B cell (primary cell): ENCODE measurements around the gene PCBP3. TPM values are rescaled to one million over a fixed set of nuclear protein-coding genes. Genes with fewer than 3 reads are reported as not detected.

Experiments used
- ATAC-seq: fragments of 200-7000 bp; cut with Tn5 transposase; one replicate; pipeline ENCODE4 v1.10.0; 2021; ENCODE audit warnings: low read depth, mild to moderate bottlenecking, moderate number of reproducible peaks, moderate library complexity
- CTCF ChIA-PET: fragments of 350-600 bp; sonication (Branson Sonifier 250); formaldehyde crosslinking; loops from one replicate; lab custom pipeline; 2021; ENCODE audit warnings: antibody characterized with exemption, inconsistent platforms; lab: Charles Lee
- POLR2A ChIA-PET: fragments of 350-600 bp; sonication (Branson Sonifier 250); formaldehyde crosslinking; loops from one replicate; lab custom pipeline; 2021; ENCODE audit warnings: antibody characterized with exemption; lab: Charles Lee
- DNase-seq: peaks from one replicate; pipeline ENCODE4 v3.0.0; 2013
- H2AFZ ChIP-seq: 2 replicates; pipeline ENCODE4 v1.6.1; 2012; ENCODE audit warnings: mild to moderate bottlenecking, low read depth, low read length; ENCODE audit not compliant: insufficient read depth, poor library complexity, severe bottlenecking
- H3K27ac ChIP-seq, 2 donors: 1 replicate in 1 of 2; 2 replicates in 1 of 2; pipeline ENCODE4 v1.5.1; 2012 to 2013; ENCODE audit warnings: low read length in 2 of 2, mild to moderate bottlenecking in 2 of 2, moderate library complexity in 1 of 2
- H3K27me3 ChIP-seq, 4 experiments: fragments of 200-600 bp in 1 of 4; sonication (generic) in 1 of 4; replicated peaks in 1 of 4; 1 replicate in 2 of 4; 2 replicates in 2 of 4; pipeline versions ENCODE4 v1.6.1 to v1.7.0; 2013 to 2016; ENCODE audit warnings: low read length in 3 of 4, mild to moderate bottlenecking in 2 of 4, mixed read lengths in 1 of 4, moderate library complexity in 1 of 4; ENCODE audit not compliant: insufficient read depth in 4 of 4, control insufficient read depth in 3 of 4; ENCODE audit errors: control extremely low read depth in 1 of 4
- H3K36me3 ChIP-seq, 2 experiments: replicated peaks in 1 of 2; 1 replicate in 1 of 2; 2 replicates in 1 of 2; pipeline versions ENCODE4 v1.6.1 to v1.7.1; 2013; ENCODE audit warnings: low read length in 1 of 2; ENCODE audit not compliant: insufficient read depth in 2 of 2, control insufficient read depth in 1 of 2; ENCODE audit errors: control extremely low read depth in 1 of 2, extremely low read depth in 1 of 2
- H3K4me1 ChIP-seq, 2 donors: fragments of 200-600 bp in 1 of 2; sonication (generic) in 1 of 2; 1 replicate in 1 of 2; 2 replicates in 1 of 2; pipeline versions ENCODE4 v1.5.1 to v1.6.1; 2013 to 2017; ENCODE audit warnings: low read length in 2 of 2; ENCODE audit not compliant: control insufficient read depth in 2 of 2, insufficient read depth in 2 of 2
- H3K4me2 ChIP-seq: replicated peaks from 2 replicates; pipeline ENCODE3; 2012; ENCODE audit warnings: mild to moderate bottlenecking, low read depth, low read length; ENCODE audit not compliant: poor library complexity, severe bottlenecking
- H3K4me3 ChIP-seq, 5 experiments: fragments of 200-600 bp in 1 of 5; sonication (generic) in 1 of 5; 1 replicate in 3 of 5; 2 replicates in 2 of 5; pipeline versions ENCODE4 v1.5.1 to v1.7.0; 2011 to 2016; ENCODE audit warnings: low read length in 4 of 5, mild to moderate bottlenecking in 4 of 5, low read depth in 2 of 5, control low read depth in 1 of 5, moderate library complexity in 1 of 5; ENCODE audit not compliant: insufficient read depth in 1 of 5; ENCODE audit errors: control extremely low read depth in 1 of 5, extremely low read depth in 1 of 5
- H3K79me2 ChIP-seq: fragments of 200-600 bp; sonication (generic); one replicate; pipeline ENCODE4 v1.6.0; 2016; ENCODE audit warnings: low read length; ENCODE audit not compliant: control insufficient read depth, insufficient read depth
- H3K9ac ChIP-seq: fragments of 200-600 bp; sonication (generic); 2 replicates; pipeline ENCODE4 v1.6.1; 2017; ENCODE audit warnings: mild to moderate bottlenecking, low read length, moderate library complexity
- H3K9me3 ChIP-seq, 3 donors: one replicate each; pipeline versions ENCODE4 v1.6.1 to v1.7.1; 2013; ENCODE audit warnings: low read length in 2 of 3; ENCODE audit not compliant: control insufficient read depth in 2 of 3, insufficient read depth in 1 of 3; ENCODE audit errors: control extremely low read depth in 1 of 3
- H4K20me1 ChIP-seq: 2 replicates; pipeline ENCODE4 v1.6.0; 2012; ENCODE audit warnings: mild to moderate bottlenecking, low read length; ENCODE audit not compliant: insufficient read depth, control insufficient read depth, poor library complexity, severe bottlenecking
- H3K27ac Mint-ChIP-seq: one replicate; pipeline ENCODE4 v1.8.0; 2021; ENCODE audit warnings: mixed read lengths
- H3K27me3 Mint-ChIP-seq: one replicate; pipeline ENCODE4 v1.8.0; 2021; ENCODE audit warnings: mixed read lengths
- H3K4me1 Mint-ChIP-seq: one replicate; pipeline ENCODE4 v1.8.0; 2021; ENCODE audit warnings: mixed read lengths
- H3K4me3 Mint-ChIP-seq: one replicate; pipeline ENCODE4 v1.8.0; 2021; ENCODE audit warnings: mixed read lengths
- H3K9me3 Mint-ChIP-seq: one replicate; pipeline ENCODE4 v1.8.0; 2022; ENCODE audit warnings: mixed read lengths; ENCODE audit not compliant: insufficient read depth
- CTCF ChIP-seq: fragments of 200-600 bp; IDR thresholded peaks from one replicate; pipeline ENCODE4 v1.8.0; 2022; ENCODE audit warnings: antibody characterized with exemption, mild to moderate bottlenecking
- EZH2 ChIP-seq: IDR thresholded peaks from 2 replicates; pipeline ENCODE4 v1.6.1; 2012; ENCODE audit warnings: borderline replicate concordance, low read depth, mild to moderate bottlenecking, moderate library complexity, low read length; ENCODE audit not compliant: insufficient read depth, poor library complexity, severe bottlenecking
- WGBS: methylation state at CpG from one replicate; pipeline ENCODE4 v1.1.5; 2013; ENCODE audit warnings: missing lambda C conversion rate; ENCODE audit not compliant: insufficient coverage; 5-methylcytosine and 5-hydroxymethylcytosine counted together
- intact Hi-C: fragments of 100-400 bp; cut with micrococcal nuclease; formaldehyde crosslinking; loops from one replicate; pipeline ENCODE4 v1.10.0; 2022
- polyA plus RNA-seq: library from polyadenylated mRNA; depleted of rRNA; stranded (reverse); fragments of >200 nt; gene quantifications from 2 replicates; pipeline ENCODE4 v1.2.3, GENCODE V29; 2012
- total RNA-seq, 2 donors: library from RNA; stranded (reverse); fragments of 120-200 nt in 1 of 2; gene quantifications; 1 replicate in 1 of 2; 2 replicates in 1 of 2; pipeline versions ENCODE4 v1.2.3 to v1.2.4, GENCODE V29; 2013 to 2022

The PCBP3 gene
- total and polyA plus RNA-seq, 2 donors (not counting 1 experiment from before 2014, with no cell fraction given) = 0.45 to 2.7 TPM

GRCh38 chr21:45921917-45922316 is 278.4 kb downstream of the PCBP3 start:
- Histone ChIP-seq H3K27me3 (no peaks in the 10 kb centered on the region), H4K20me1 (no peaks in the 10 kb centered on the region), H3K36me3 (no peaks in the 10 kb centered on the region), H3K4me3 (no peak overlapping the region), H3K27ac (no peak overlapping the region), H3K9ac (no peak overlapping the region), H3K4me1 (no peaks in the 10 kb centered on the region), H3K79me2 (no peaks in the 10 kb centered on the region), H3K9me3 (peaks cover 0 to 8% (median 0%) of the 10 kb centered on the region in 3 donors), H3K4me2 (no peak overlapping the region), H2AFZ (no peak overlapping the region)
- CTCF ChIA-PET = interaction anchor here (1.9 kb wide), 1 partner anchor 366 kb away, joined by 5 read pairs; no protein-coding TSS in a partner anchor
- TF ChIP-seq EZH2 (no peak), CTCF (no peak)
- no peak for ATAC-seq
- H3K9me3 Mint-ChIP-seq = no peaks in the 10 kb centered on the region
- H3K4me1 Mint-ChIP-seq = no peaks in the 10 kb centered on the region
- no peak for DNase-seq
- 92% methylated on average over 6 of the region's 7 CpGs for WGBS
- no peak overlapping the region for H3K4me3 Mint-ChIP-seq
- intact Hi-C loops = no loop called here
- POLR2A ChIA-PET = no interaction called here
- no peak overlapping the region for H3K27ac Mint-ChIP-seq
- H3K27me3 Mint-ChIP-seq = no peaks in the 10 kb centered on the region

GRCh38 chr21:45922648-45923047 is 279.1 kb downstream of the PCBP3 start:
- ChIA-PET CTCF (interaction anchor here (1.9 kb wide), 1 partner anchor 366 kb away, joined by 5 read pairs; no protein-coding TSS in a partner anchor), POLR2A (interaction anchor here (0.5 kb wide), 1 partner anchor 635 kb away, joined by 3 read pairs; the partner anchor contains the start of gene POFUT2)
- Histone ChIP-seq H4K20me1 (no peaks in the 10 kb centered on the region), H3K9me3 (peaks cover 0 to 11% (median 0%) of the 10 kb centered on the region in 3 donors), H3K4me1 (no peaks in the 10 kb centered on the region), H3K9ac (no peak overlapping the region), H3K79me2 (no peaks in the 10 kb centered on the region), H3K4me2 (no peak overlapping the region), H2AFZ (no peak overlapping the region), H3K27me3 (no peaks in the 10 kb centered on the region), H3K27ac (no peak overlapping the region), H3K36me3 (no peaks in the 10 kb centered on the region), H3K4me3 (no peak overlapping the region)
- TF ChIP-seq CTCF (no peak), EZH2 (no peak)
- Mint-ChIP-seq H3K27ac (no peak overlapping the region), H3K4me3 (no peak overlapping the region), H3K27me3 (no peaks in the 10 kb centered on the region), H3K4me1 (no peaks in the 10 kb centered on the region), H3K9me3 (no peaks in the 10 kb centered on the region)
- WGBS = 94% methylated on average over 12 of the region's 12 CpGs
- intact Hi-C loops = no loop called here
- DNase-seq (no peak), ATAC-seq (no peak)
